ENCODE results near the gene BBS12. TPM values are rescaled to one million over a fixed set of nuclear protein-coding genes. Genes with fewer than 3 reads are reported as not detected.

BBS12 gene
- total RNA-seq, 1 donor from 2014 or later = 4.5 TPM

GRCh38 chr4:122765692-122766352 lies 33.3 kb downstream of the BBS12 start:
- H3K36me3 Mint-ChIP-seq = no peaks in the 10 kb centered on the region
- no peak overlapping the region for H3K4me3 Mint-ChIP-seq
- DNase-seq (ENCODE audit: extremely low spot score, unreplicated experiment) = no peak
- no peak overlapping the region for H3K27ac Mint-ChIP-seq
- H3K9me3 Mint-ChIP-seq = no peaks in the 10 kb centered on the region
- no peak for TF ChIP-seq CTCF (conservative IDR thresholded peaks at IDR 0.05)
- no peaks in the 10 kb centered on the region for H3K4me1 Mint-ChIP-seq (ENCODE audit: unreplicated experiment)
- no peaks in the 10 kb centered on the region for H3K27me3 Mint-ChIP-seq

- Mint-ChIP-seq H3K27ac (no peak overlapping the region), H3K9me3 (no peaks in the 10 kb centered on the region), H3K36me3 (no peaks in the 10 kb centered on the region), H3K27me3 (no peaks in the 10 kb centered on the region), H3K4me1 (ENCODE audit: unreplicated experiment) (no peaks in the 10 kb centered on the region), H3K4me3 (no peak overlapping the region)
- no peak for TF ChIP-seq CTCF (conservative IDR thresholded peaks at IDR 0.05)
- no peak for DNase-seq (ENCODE audit: extremely low spot score, unreplicated experiment)
These were observed 33.8 kb downstream of the BBS12 start for GRCh38 chr4:122766353-122766705.

- DNase-seq (ENCODE audit: extremely low spot score, unreplicated experiment) = no peak
- no peak for TF ChIP-seq CTCF (conservative IDR thresholded peaks at IDR 0.05)
- Mint-ChIP-seq H3K36me3 (no peaks in the 10 kb centered on the region), H3K27me3 (no peaks in the 10 kb centered on the region), H3K4me3 (no peak overlapping the region), H3K4me1 (ENCODE audit: unreplicated experiment) (no peaks in the 10 kb centered on the region), H3K9me3 (no peaks in the 10 kb centered on the region), H3K27ac (no peak overlapping the region)
These were observed 34.4 kb downstream of the BBS12 start for GRCh38 chr4:122766950-122767349.

- Mint-ChIP-seq H3K36me3 (no peaks in the 10 kb centered on the region), H3K27ac (no peak overlapping the region)
These were observed 39.2 kb downstream of the BBS12 start for GRCh38 chr4:122771724-122772123.

GRCh38 chr4:122772311-122772710 lies 39.8 kb downstream of the BBS12 start:
- H3K27me3 Mint-ChIP-seq = no peaks in the 10 kb centered on the region
- TF ChIP-seq CTCF (conservative IDR thresholded peaks at IDR 0.05) = no peak
- H3K27ac Mint-ChIP-seq = no peak overlapping the region
- H3K4me1 Mint-ChIP-seq (ENCODE audit: unreplicated experiment) = peaks cover 12% of the 10 kb centered on the region
- no peak for DNase-seq (ENCODE audit: extremely low spot score, unreplicated experiment)
- H3K36me3 Mint-ChIP-seq = no peaks in the 10 kb centered on the region
- H3K4me3 Mint-ChIP-seq = no peak overlapping the region
- H3K9me3 Mint-ChIP-seq = no peaks in the 10 kb centered on the region

More at GRCh38 chr4:122771724-122772123, 39.2 kb downstream of the BBS12 start:
- Mint-ChIP-seq H3K4me3 (no peak overlapping the region), H3K9me3 (no peaks in the 10 kb centered on the region), H3K4me1 (ENCODE audit: unreplicated experiment) (peaks cover 8% of the 10 kb centered on the region), H3K27me3 (no peaks in the 10 kb centered on the region)
- DNase-seq (ENCODE audit: extremely low spot score, unreplicated experiment) = no peak
- TF ChIP-seq CTCF (conservative IDR thresholded peaks at IDR 0.05) = no peak

GRCh38 chr4:122772986-122773385 lies 40.5 kb downstream of the BBS12 start:
- Mint-ChIP-seq H3K4me1 (ENCODE audit: unreplicated experiment) (peaks cover 12% of the 10 kb centered on the region), H3K27ac (no peak overlapping the region), H3K4me3 (no peak overlapping the region), H3K27me3 (no peaks in the 10 kb centered on the region), H3K9me3 (no peaks in the 10 kb centered on the region), H3K36me3 (no peaks in the 10 kb centered on the region)
- TF ChIP-seq CTCF (conservative IDR thresholded peaks at IDR 0.05) = no peak
- no peak for DNase-seq (ENCODE audit: extremely low spot score, unreplicated experiment)

All from type B pancreatic cell (in vitro differentiated cells).